H9 (cell line): Measurements from ENCODE around the gene BAZ1B. TPM values are rescaled to one million over a fixed set of nuclear protein-coding genes. Genes with fewer than 3 reads are reported as not detected.

Experiments
- DNase-seq: peaks from one replicate; pipeline ENCODE4 v3.0.0-alpha.2; 2017
- H2AFZ ChIP-seq: one replicate; pipeline ENCODE4 v1.6.1; 2013; ENCODE audit warnings: mild to moderate bottlenecking, low read length, control low read depth, moderate library complexity
- H2AK5ac ChIP-seq: 2 replicates; pipeline ENCODE4 v1.6.1; 2013; ENCODE audit warnings: low read length, control low read depth, mixed read lengths; ENCODE audit not compliant: insufficient read length
- H2BK120ac ChIP-seq: one replicate; pipeline ENCODE4 v1.6.1; 2013; ENCODE audit warnings: low read depth, mild to moderate bottlenecking, low read length, control low read depth, inconsistent platforms; ENCODE audit not compliant: poor library complexity, severe bottlenecking
- H2BK12ac ChIP-seq: 2 replicates; pipeline ENCODE4 v1.6.1; 2013; ENCODE audit warnings: low read length, control low read depth, mixed read lengths, low read depth; ENCODE audit not compliant: insufficient read length
- H2BK15ac ChIP-seq: 2 replicates; pipeline ENCODE4 v1.6.1; 2013; ENCODE audit warnings: low read depth, low read length, control low read depth
- H2BK20ac ChIP-seq: one replicate; pipeline ENCODE4 v1.6.1; 2013; ENCODE audit warnings: low read depth, mild to moderate bottlenecking, low read length, control low read depth, inconsistent platforms; ENCODE audit not compliant: poor library complexity, severe bottlenecking
- H2BK5ac ChIP-seq: 2 replicates; pipeline ENCODE4 v1.6.1; 2013; ENCODE audit warnings: low read length, control low read depth, mixed read lengths; ENCODE audit not compliant: insufficient read length
- H3K14ac ChIP-seq: 2 replicates; pipeline ENCODE4 v1.6.1; 2013; ENCODE audit warnings: low read length, control low read depth; ENCODE audit not compliant: insufficient read depth
- H3K18ac ChIP-seq: 2 replicates; pipeline ENCODE4 v1.6.1; 2013; ENCODE audit warnings: low read depth, mild to moderate bottlenecking, mixed read lengths, low read length, control low read depth; ENCODE audit not compliant: insufficient read length
- H3K23ac ChIP-seq: 2 replicates; pipeline ENCODE4 v1.6.1; 2013; ENCODE audit warnings: low read length, control low read depth, mixed read lengths, low read depth; ENCODE audit not compliant: insufficient read length
- H3K23me2 ChIP-seq: 2 replicates; pipeline ENCODE4 v1.6.1; 2013; ENCODE audit warnings: low read depth, mild to moderate bottlenecking, mixed read lengths, low read length, control low read depth; ENCODE audit not compliant: insufficient read length, poor library complexity, severe bottlenecking
- H3K27ac ChIP-seq: 2 replicates; pipeline ENCODE4 v1.5.1; 2013; ENCODE audit warnings: low read length, control low read depth, mixed read lengths, low read depth; ENCODE audit not compliant: insufficient read length
- H3K27me3 ChIP-seq: 2 replicates; pipeline ENCODE4 v1.6.1; 2013; ENCODE audit warnings: low read length, control low read depth, inconsistent platforms; ENCODE audit not compliant: insufficient read depth
- H3K4ac ChIP-seq: 2 replicates; pipeline ENCODE4 v1.6.1; 2013; ENCODE audit warnings: low read depth, mild to moderate bottlenecking, control low read depth, inconsistent platforms, low read length, moderate library complexity
- H3K4me1 ChIP-seq: 2 replicates; pipeline ENCODE4 v1.6.1; 2013; ENCODE audit warnings: low read length, control low read depth, inconsistent platforms; ENCODE audit not compliant: insufficient read depth
- H3K4me2 ChIP-seq: 2 replicates; pipeline ENCODE4 v1.6.1; 2013; ENCODE audit warnings: low read length, control low read depth, mixed read lengths; ENCODE audit not compliant: insufficient read length, insufficient read depth
- H3K56ac ChIP-seq: 2 replicates; pipeline ENCODE4 v1.6.1; 2013; ENCODE audit warnings: low read depth, mild to moderate bottlenecking, mixed read lengths, low read length, control low read depth; ENCODE audit not compliant: insufficient read length
- H3K79me1 ChIP-seq: 2 replicates; pipeline ENCODE4 v1.6.1; 2013; ENCODE audit warnings: low read depth, mild to moderate bottlenecking, moderate library complexity, low read length, control low read depth, inconsistent platforms; ENCODE audit not compliant: insufficient read depth, poor library complexity, severe bottlenecking
- H3K79me2 ChIP-seq: 2 replicates; pipeline ENCODE4 v1.6.1; 2013; ENCODE audit warnings: low read length, control low read depth, inconsistent platforms; ENCODE audit not compliant: insufficient read depth
- H3K9ac ChIP-seq: 2 replicates; pipeline ENCODE4 v1.6.1; 2013; ENCODE audit warnings: low read length, control low read depth, mixed read lengths; ENCODE audit not compliant: insufficient read length; ENCODE audit errors: extremely low read depth
- H3K9me3 ChIP-seq: one replicate; pipeline ENCODE4 v1.6.1; 2013; ENCODE audit warnings: low read depth, low read length, inconsistent platforms; ENCODE audit not compliant: control insufficient read depth
- H3T11ph ChIP-seq: one replicate; pipeline ENCODE4 v1.6.1; 2013; ENCODE audit warnings: mild to moderate bottlenecking, low read length, control low read depth, inconsistent platforms
- H4K20me1 ChIP-seq: one replicate; pipeline ENCODE4 v1.6.1; 2013; ENCODE audit not compliant: control insufficient read depth, insufficient read length, insufficient read depth
- H4K5ac ChIP-seq: 2 replicates; pipeline ENCODE4 v1.6.1; 2013; ENCODE audit warnings: low read depth, mild to moderate bottlenecking, mixed read lengths, low read length, control low read depth; ENCODE audit not compliant: insufficient read length
- H4K8ac ChIP-seq: replicated peaks from 2 replicates; pipeline ENCODE4 v1.6.1; 2013; ENCODE audit warnings: low read length, control low read depth, mixed read lengths, low read depth; ENCODE audit not compliant: insufficient read length
- H4K91ac ChIP-seq: 2 replicates; pipeline ENCODE4 v1.6.1; 2013; ENCODE audit warnings: low read depth, mild to moderate bottlenecking, moderate library complexity, mixed read lengths, low read length, control low read depth; ENCODE audit not compliant: insufficient read length
- H3K27ac Mint-ChIP-seq, 3 experiments: 2 replicates in 2 of 3; 3 replicates in 1 of 3; pipeline ENCODE4 v1.8.0; 2020 to 2021; ENCODE audit warnings: mixed read lengths in 3 of 3, mild to moderate bottlenecking in 1 of 3, moderate library complexity in 1 of 3
- H3K27me3 Mint-ChIP-seq: 2 replicates; pipeline ENCODE4 v1.8.0; 2021; ENCODE audit warnings: low read depth, mild to moderate bottlenecking, moderate library complexity, mixed read lengths
- H3K36me3 Mint-ChIP-seq, 3 experiments: 2 replicates in 2 of 3; 3 replicates in 1 of 3; pipeline ENCODE4 v1.8.0; 2020 to 2021; ENCODE audit warnings: low read depth in 3 of 3, mixed read lengths in 3 of 3; ENCODE audit not compliant: insufficient read depth in 1 of 3
- H3K4me1 Mint-ChIP-seq, 2 experiments: 2 replicates each; pipeline ENCODE4 v1.8.0; 2020; ENCODE audit warnings: mixed read lengths in 2 of 2
- H3K4me3 Mint-ChIP-seq, 2 experiments: 2 replicates in 1 of 2; 3 replicates in 1 of 2; pipeline ENCODE4 v1.8.0; 2020 to 2021; ENCODE audit warnings: mild to moderate bottlenecking in 2 of 2, mixed read lengths in 2 of 2, moderate library complexity in 1 of 2
- H3K9me3 Mint-ChIP-seq, 2 experiments: 2 replicates in 1 of 2; 3 replicates in 1 of 2; pipeline ENCODE4 v1.8.0; 2020; ENCODE audit warnings: mild to moderate bottlenecking in 2 of 2, mixed read lengths in 2 of 2, moderate library complexity in 1 of 2
- CTCF ChIP-seq: fragments of 200-600 bp; sonication (generic); conservative IDR thresholded peaks from 3 replicates; pipeline ENCODE4 v1.8.0; 2021; ENCODE audit warnings: antibody characterized with exemption, mild to moderate bottlenecking
- WGBS: extraction: QIAGEN DNeasy Blood & Tissue Kit; methylation state at CpG from one replicate; pipeline ENCODE4 v1.1.7; 2013; ENCODE audit warnings: missing lambda C conversion rate, low lambda C conversion rate, mixed read lengths; ENCODE audit not compliant: insufficient read length; ENCODE audit errors: extremely low coverage; 5-methylcytosine and 5-hydroxymethylcytosine counted together
- total RNA-seq: library from RNA; stranded (reverse); gene quantifications from 2 replicates; pipeline ENCODE4 v1.2.1, GENCODE V29; 2021

BAZ1B gene
- total RNA-seq, 1 experiment from 2014 or later = 96.4 TPM

GRCh38 chr7:73569042-73569608 lies 47.0 kb upstream of the BAZ1B start:
- Histone ChIP-seq H3K9ac (no peak overlapping the region), H4K20me1 (no peaks in the 10 kb centered on the region), H3K56ac (no peak overlapping the region), H3K4me1 (no peaks in the 10 kb centered on the region), H2BK5ac (no peak overlapping the region), H4K5ac (no peak overlapping the region), H4K8ac (no peak overlapping the region), H4K91ac (no peak overlapping the region), H3K23ac (no peak overlapping the region), H2AFZ (no peak overlapping the region), H3K9me3 (no peaks in the 10 kb centered on the region), H3K79me1 (no peaks in the 10 kb centered on the region), H2BK120ac (no peak overlapping the region), H3K14ac (no peak overlapping the region), H2AK5ac (no peak overlapping the region), H2BK15ac (no peak overlapping the region), H3K18ac (no peak overlapping the region), H3K4ac (no peak overlapping the region), H3K27ac (no peak overlapping the region), H3K23me2 (no peaks in the 10 kb centered on the region), H3K27me3 (no peaks in the 10 kb centered on the region), H3K79me2 (no peaks in the 10 kb centered on the region), H3T11ph (no peak overlapping the region), H2BK12ac (no peak overlapping the region), H2BK20ac (no peak overlapping the region), H3K4me2 (no peak overlapping the region)
- no peak for TF ChIP-seq CTCF
- Mint-ChIP-seq H3K4me3 (no peak overlapping the region), H3K36me3 (peaks cover 23 to 50% (median 49%) of the 10 kb centered on the region in 3 experiments; a peak in 6 of 7 replicates), H3K4me1 (peaks cover 6 to 8% of the 10 kb centered on the region in 2 experiments), H3K27me3 (peaks cover 18% of the 10 kb centered on the region), H3K9me3 (no peaks in the 10 kb centered on the region), H3K27ac (peak overlapping the region in 1 of 3 experiments; percentile 3; a peak in 2 of 7 replicates)
- DNase-seq = no peak
- WGBS = 100% methylated on average over 2 of the region's 5 CpGs
